BLaER1 (cell line): ENCODE measurements around the gene HYAL1.

ENCODE experiments used
- H3K27ac ChIP-seq: shearing (Covaris generic); formaldehyde crosslinking; 2 replicates; pipeline ENCODE4 v1.8.1; 2022
- H3K27me3 ChIP-seq: shearing (Covaris generic); formaldehyde crosslinking; 2 replicates; pipeline ENCODE4 v1.8.1; 2022
- H3K36me3 ChIP-seq: shearing (Covaris generic); formaldehyde crosslinking; 2 replicates; pipeline ENCODE4 v1.8.1; 2022
- H3K4me1 ChIP-seq: shearing (Covaris generic); formaldehyde crosslinking; 2 replicates; pipeline ENCODE4 v1.8.1; 2022
- H3K4me2 ChIP-seq: shearing (Covaris generic); formaldehyde crosslinking; 2 replicates; pipeline ENCODE4 v1.8.1; 2022
- H3K4me3 ChIP-seq: shearing (Covaris generic); formaldehyde crosslinking; 2 replicates; pipeline ENCODE4 v1.8.1; 2022
- H3K9ac ChIP-seq: shearing (Covaris generic); formaldehyde crosslinking; 2 replicates; pipeline ENCODE4 v1.8.1; 2022
- H3K9me3 ChIP-seq: shearing (Covaris generic); formaldehyde crosslinking; 2 replicates; pipeline ENCODE4 v1.8.1; 2022
- H4K20me1 ChIP-seq: shearing (Covaris generic); formaldehyde crosslinking; 2 replicates; pipeline ENCODE4 v1.8.1; 2022
- Cebpa-rat ChIP-seq: shearing (Covaris generic); IDR thresholded peaks from 2 replicates; pipeline ENCODE4 v1.8.1; 2022

The HYAL1 gene

DNA sequence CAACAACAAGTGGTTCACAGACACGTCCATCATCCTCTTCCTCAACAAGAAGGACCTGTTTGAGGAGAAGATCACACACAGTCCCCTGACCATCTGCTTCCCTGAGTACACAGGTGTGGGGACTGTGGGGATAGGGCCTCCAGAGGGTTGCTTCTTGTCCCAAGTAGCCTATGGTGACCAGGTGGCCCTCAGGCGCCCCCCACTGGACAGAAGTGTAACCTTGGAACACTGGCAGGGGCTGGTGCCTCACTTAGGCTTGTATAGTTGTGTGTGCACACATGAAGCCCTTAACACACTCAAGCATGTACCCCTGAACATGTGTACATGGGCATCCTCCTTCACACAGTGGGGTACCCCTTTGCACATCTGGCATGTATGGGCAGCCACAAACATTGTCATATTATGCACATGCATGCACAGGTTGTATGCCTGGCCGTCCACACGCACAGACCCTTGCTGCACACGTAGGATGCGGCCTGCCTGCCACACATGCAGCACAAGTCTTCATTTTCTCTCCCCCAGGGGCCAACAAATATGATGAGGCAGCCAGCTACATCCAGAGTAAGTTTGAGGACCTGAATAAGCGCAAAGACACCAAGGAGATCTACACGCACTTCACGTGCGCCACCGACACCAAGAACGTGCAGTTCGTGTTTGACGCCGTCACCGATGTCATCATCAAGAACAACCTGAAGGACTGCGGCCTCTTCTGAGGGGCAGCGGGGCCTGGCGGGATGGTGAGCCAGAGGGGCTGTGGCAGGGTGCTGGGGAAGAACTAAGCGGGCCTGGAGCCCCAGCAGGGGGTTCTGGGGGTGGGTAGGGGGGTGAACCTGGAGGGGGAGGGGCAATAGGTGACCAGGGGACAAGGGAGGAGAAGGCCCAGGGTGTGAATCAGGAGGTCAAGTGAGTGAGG, 46.1 kb downstream of the HYAL1 start:
- Histone ChIP-seq H3K4me2 (no peak overlapping the region), H4K20me1 (peaks cover 66% of the 10 kb centered on the region), H3K36me3 (peaks cover 73% of the 10 kb centered on the region), H3K4me3 (no peak overlapping the region), H3K27me3 (no peaks in the 10 kb centered on the region), H3K9me3 (no peaks in the 10 kb centered on the region), H3K27ac (no peak overlapping the region), H3K9ac (no peak overlapping the region; the same call in 1 of the 2 replicates), H3K4me1 (peaks cover 50% of the 10 kb centered on the region)
- TF ChIP-seq Cebpa-rat, result no peak

DNA sequence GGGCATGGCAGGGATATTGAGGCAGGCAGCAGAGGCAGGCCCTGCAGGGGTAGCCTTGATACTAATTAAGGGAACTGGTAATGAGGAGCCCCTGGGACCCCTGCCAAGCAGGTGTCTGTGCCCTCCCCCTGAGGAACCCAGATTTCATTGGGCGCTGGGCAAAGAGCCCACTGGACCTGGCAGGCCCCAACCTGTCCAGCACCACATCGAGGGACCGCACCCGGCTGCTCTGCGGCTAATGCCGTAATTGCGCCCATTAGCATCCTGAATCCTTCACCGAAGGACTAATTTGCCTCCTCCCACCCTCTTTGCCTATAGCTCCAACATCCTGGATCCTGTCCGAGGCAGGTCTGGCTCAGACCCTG, 48.1 kb downstream of the HYAL1 start:
- peaks cover 34% of the 10 kb centered on the region for H3K4me1 ChIP-seq
- H3K4me2 ChIP-seq, result no peak overlapping the region
- H3K27ac ChIP-seq, result peak overlapping the region; percentile 41
- no peak overlapping the region for H3K4me3 ChIP-seq
- H4K20me1 ChIP-seq, result peaks cover 86% of the 10 kb centered on the region
- H3K9ac ChIP-seq, result peak overlapping the region; percentile 15; the same call in 1 of the 2 replicates
- no peaks in the 10 kb centered on the region for H3K9me3 ChIP-seq
- H3K27me3 ChIP-seq, result no peaks in the 10 kb centered on the region
- TF ChIP-seq Cebpa-rat, result no peak
- H3K36me3 ChIP-seq, result peaks cover 93% of the 10 kb centered on the region

DNA sequence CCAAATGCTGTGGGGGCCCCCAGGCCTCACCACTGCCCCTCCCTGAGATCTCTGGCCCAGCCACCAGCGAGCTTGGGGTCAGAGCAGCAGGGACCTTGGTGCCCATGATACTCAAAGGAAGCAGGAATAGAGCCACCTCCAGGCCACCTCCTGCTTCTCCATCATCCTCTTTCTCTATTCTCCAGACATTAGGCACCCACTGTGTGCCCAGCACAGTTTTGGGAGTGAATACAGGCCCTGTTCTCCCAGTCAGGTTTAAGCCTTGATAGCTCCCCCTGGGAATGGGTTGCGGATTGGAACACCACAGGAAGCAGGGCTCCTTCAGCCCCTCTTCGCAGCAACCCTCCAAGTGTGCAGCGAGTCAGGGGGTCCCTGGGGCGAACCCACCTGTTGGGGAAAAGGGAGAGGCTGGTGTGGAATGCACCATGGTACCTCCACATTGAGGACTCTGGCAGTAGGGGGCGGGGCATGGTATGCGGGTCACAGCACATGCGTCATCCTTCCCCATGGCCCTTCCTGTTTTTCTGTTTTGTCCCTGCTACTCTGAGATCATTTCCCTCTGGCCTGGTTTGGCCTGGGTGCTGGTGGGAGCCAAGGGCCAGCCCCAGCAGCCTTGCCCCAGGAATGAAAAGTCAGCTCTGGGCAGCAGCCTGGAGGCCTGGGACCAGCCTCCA, 48.7 kb downstream of the HYAL1 start:
- TF ChIP-seq Cebpa-rat, result no peak
- H3K36me3 ChIP-seq, result peaks cover 98% of the 10 kb centered on the region

DNA sequence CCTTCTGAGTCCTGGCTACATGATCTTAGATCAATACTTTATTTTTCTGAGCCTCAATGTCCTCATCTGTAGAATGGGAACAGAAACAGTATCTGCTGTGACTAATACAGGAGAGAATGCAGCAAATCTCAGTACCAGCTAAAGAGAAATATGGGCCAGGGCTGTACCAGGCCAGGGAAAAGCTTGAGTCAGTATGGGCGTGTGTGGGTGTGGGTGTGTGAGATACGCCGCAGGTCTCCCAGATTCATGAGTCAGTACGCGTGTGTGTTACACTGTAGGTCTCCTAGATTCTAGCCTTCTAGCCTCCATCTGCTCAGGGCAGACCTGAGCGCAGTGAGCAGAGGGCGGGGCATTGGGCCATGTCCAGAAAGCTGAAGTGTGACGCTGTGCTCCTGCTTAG, 52.2 kb downstream of the HYAL1 start:
- Histone ChIP-seq H3K27me3 (no peaks in the 10 kb centered on the region), H3K4me3 (no peak overlapping the region), H3K36me3 (peaks cover 92% of the 10 kb centered on the region), H3K4me1 (peaks cover 56% of the 10 kb centered on the region), H3K9me3 (no peaks in the 10 kb centered on the region), H3K9ac (no peak overlapping the region), H3K4me2 (no peak overlapping the region), H4K20me1 (peaks cover 98% of the 10 kb centered on the region), H3K27ac (no peak overlapping the region)
- no peak for TF ChIP-seq Cebpa-rat

More for the DNA sequence above, 48.7 kb downstream of the HYAL1 start:
- Histone ChIP-seq H3K27me3 (no peaks in the 10 kb centered on the region), H4K20me1 (peaks cover 92% of the 10 kb centered on the region), H3K9me3 (no peaks in the 10 kb centered on the region), H3K4me3 (no peak overlapping the region), H3K4me1 (peaks cover 37% of the 10 kb centered on the region), H3K9ac (peak overlapping the region; percentile 15; the same call in 1 of the 2 replicates), H3K27ac (peak overlapping the region; percentile 41), H3K4me2 (no peak overlapping the region; the same call in 1 of the 2 replicates)

DNA sequence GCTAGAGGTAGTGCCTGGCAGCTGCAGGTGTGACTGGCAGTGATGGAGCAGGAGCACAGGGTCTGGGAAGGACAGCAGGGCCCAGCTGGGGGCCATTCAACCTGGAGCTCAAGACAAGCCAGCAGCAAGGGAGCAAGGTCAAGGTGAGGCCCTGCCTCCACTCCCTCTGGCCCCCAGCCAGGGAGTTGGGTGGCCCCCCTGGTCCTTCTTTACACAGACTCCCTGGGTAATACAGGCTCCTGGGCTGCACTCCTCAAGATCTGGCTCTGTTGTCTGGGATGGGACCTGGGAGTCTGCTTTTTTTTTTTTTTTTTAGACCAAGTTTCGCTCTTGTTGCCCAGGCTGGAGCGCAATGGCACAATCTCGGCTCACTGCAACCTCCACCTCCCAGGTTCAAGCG, 52.9 kb downstream of the HYAL1 start:
- Histone ChIP-seq H3K4me1 (peaks cover 63% of the 10 kb centered on the region), H3K4me2 (no peak overlapping the region), H3K9ac (no peak overlapping the region), H3K4me3 (no peak overlapping the region), H3K9me3 (no peaks in the 10 kb centered on the region), H3K27ac (no peak overlapping the region), H3K27me3 (no peaks in the 10 kb centered on the region), H3K36me3 (peaks cover 86% of the 10 kb centered on the region), H4K20me1 (peaks cover 93% of the 10 kb centered on the region)
- TF ChIP-seq Cebpa-rat, result no peak
